Keratinocyte (primary cell): ENCODE measurements around the gene TMCO4. TPM values are rescaled to one million over a fixed set of nuclear protein-coding genes. Genes with fewer than 3 reads are reported as not detected.

ENCODE experiments used
- DNase-seq: peaks from one replicate; pipeline ENCODE4 v3.0.0-alpha.2; 2011; ENCODE audit warnings: low read depth, missing footprints, low spot score
- FAIRE-seq: peaks from 2 replicates; lab custom pipeline; 2011; peaks lifted over from hg19 to GRCh38; lab: Jason Lieb, UNC
- H2AFZ ChIP-seq: 2 replicates; pipeline ENCODE4 v1.6.0; 2012; ENCODE audit warnings: low read length, control low read depth, inconsistent platforms; ENCODE audit not compliant: control insufficient read depth
- H3K27ac ChIP-seq: 2 replicates; pipeline ENCODE4 v1.5.1; 2011; ENCODE audit warnings: low read length; ENCODE audit not compliant: control insufficient read depth, insufficient read depth
- H3K27me3 ChIP-seq: 3 replicates; pipeline ENCODE4 v1.6.0; 2011; ENCODE audit warnings: low read length; ENCODE audit not compliant: control insufficient read depth, insufficient read depth; ENCODE audit errors: extremely low read depth
- H3K36me3 ChIP-seq, 2 experiments: 2 replicates in 1 of 2; 3 replicates in 1 of 2; pipeline ENCODE4 v1.5.1; 2011; ENCODE audit warnings: low read length in 2 of 2, mild to moderate bottlenecking in 1 of 2; ENCODE audit not compliant: control insufficient read depth in 2 of 2, insufficient read depth in 2 of 2; ENCODE audit errors: extremely low read depth in 1 of 2
- H3K4me1 ChIP-seq: 3 replicates; pipeline ENCODE4 v1.5.1; 2011; ENCODE audit warnings: low read length; ENCODE audit not compliant: control insufficient read depth, insufficient read depth; ENCODE audit errors: extremely low read depth
- H3K4me2 ChIP-seq: 3 replicates; pipeline ENCODE4 v1.6.0; 2011; ENCODE audit warnings: low read depth, low read length; ENCODE audit not compliant: control insufficient read depth, insufficient read depth; ENCODE audit errors: extremely low read depth
- H3K4me3 ChIP-seq, 3 experiments: fragments of 200-600 bp in 1 of 3; sonication (generic) in 1 of 3; 2 replicates in 2 of 3; 3 replicates in 1 of 3; pipeline ENCODE4 v1.5.1; 2011 to 2016; ENCODE audit warnings: low read length in 3 of 3, mild to moderate bottlenecking in 3 of 3, control low read depth in 2 of 3, inconsistent platforms in 1 of 3, low read depth in 1 of 3, mixed read lengths in 1 of 3, mixed run types in 1 of 3, moderate library complexity in 1 of 3; ENCODE audit not compliant: control insufficient read depth in 2 of 3, insufficient read depth in 2 of 3; ENCODE audit errors: extremely low read depth in 1 of 3
- H3K79me2 ChIP-seq: 2 replicates; pipeline ENCODE4 v1.6.0; 2012; ENCODE audit warnings: low read length; ENCODE audit not compliant: control insufficient read depth, insufficient read depth
- H3K9ac ChIP-seq: 3 replicates; pipeline ENCODE4 v1.6.0; 2011; ENCODE audit warnings: low read length; ENCODE audit not compliant: control insufficient read depth, insufficient read depth; ENCODE audit errors: extremely low read depth
- H3K9me1 ChIP-seq: 3 replicates; pipeline ENCODE4 v1.6.0; 2011; ENCODE audit warnings: low read length; ENCODE audit not compliant: control insufficient read depth, insufficient read depth; ENCODE audit errors: extremely low read depth
- H3K9me3 ChIP-seq: 2 replicates; pipeline ENCODE4 v1.5.1; 2012; ENCODE audit warnings: low read depth, low read length; ENCODE audit not compliant: control insufficient read depth
- H4K20me1 ChIP-seq: 3 replicates; pipeline ENCODE4 v1.6.0; 2011; ENCODE audit warnings: low read length; ENCODE audit not compliant: control insufficient read depth, insufficient read depth; ENCODE audit errors: extremely low read depth
- EZH2 ChIP-seq: IDR thresholded peaks from one replicate; pipeline ENCODE4 v1.6.1; 2012; ENCODE audit warnings: inconsistent platforms, mild to moderate bottlenecking, low read length, moderate library complexity
- dilution Hi-C: fragments of 300-500 bp; cut with MboI; formaldehyde crosslinking; loops from one replicate; pipeline ENCODE4 v1.7.0; 2020; ENCODE audit warnings: low sequenced_read_pairs; ENCODE audit not compliant: extremely low pct_ligation_motif_present
- polyA plus RNA-seq, 5 experiments: library from polyadenylated mRNA; depleted of rRNA in 3 of 5; stranded (reverse) in 3 of 5; stranded (forward) in 1 of 5; unstranded in 1 of 5; fragments of >200 nt; gene quantifications; 1 replicate in 1 of 5; 2 replicates in 3 of 5; 3 replicates in 1 of 5; pipeline versions ENCODE4 v1.2.1 to v1.2.3, GENCODE V29; 2011 to 2012; ENCODE audit warnings: missing spikeins in 2 of 5, low read depth in 1 of 5, low replicate concordance in 1 of 5
- TF ChIP-seq, protein P1 (sequence below), 3 experiments: IDR thresholded peaks in 1 of 3; conservative IDR thresholded peaks in 1 of 3; optimal IDR thresholded peaks in 1 of 3; 2 replicates in 2 of 3; 3 replicates in 1 of 3; pipeline versions ENCODE3 to v1.5.1; 2011; ENCODE audit warnings: low read length in 3 of 3, mild to moderate bottlenecking in 3 of 3, moderate library complexity in 2 of 3, control low read depth in 1 of 3, inconsistent platforms in 1 of 3; ENCODE audit not compliant: insufficient read depth in 2 of 3; ENCODE audit errors: extremely low read depth in 1 of 3

The TMCO4 gene
- polyA plus RNA-seq, 1 donor (not counting 4 experiments of a cell fraction or from before 2014, with no cell fraction given), result 1.2 TPM

DNA sequence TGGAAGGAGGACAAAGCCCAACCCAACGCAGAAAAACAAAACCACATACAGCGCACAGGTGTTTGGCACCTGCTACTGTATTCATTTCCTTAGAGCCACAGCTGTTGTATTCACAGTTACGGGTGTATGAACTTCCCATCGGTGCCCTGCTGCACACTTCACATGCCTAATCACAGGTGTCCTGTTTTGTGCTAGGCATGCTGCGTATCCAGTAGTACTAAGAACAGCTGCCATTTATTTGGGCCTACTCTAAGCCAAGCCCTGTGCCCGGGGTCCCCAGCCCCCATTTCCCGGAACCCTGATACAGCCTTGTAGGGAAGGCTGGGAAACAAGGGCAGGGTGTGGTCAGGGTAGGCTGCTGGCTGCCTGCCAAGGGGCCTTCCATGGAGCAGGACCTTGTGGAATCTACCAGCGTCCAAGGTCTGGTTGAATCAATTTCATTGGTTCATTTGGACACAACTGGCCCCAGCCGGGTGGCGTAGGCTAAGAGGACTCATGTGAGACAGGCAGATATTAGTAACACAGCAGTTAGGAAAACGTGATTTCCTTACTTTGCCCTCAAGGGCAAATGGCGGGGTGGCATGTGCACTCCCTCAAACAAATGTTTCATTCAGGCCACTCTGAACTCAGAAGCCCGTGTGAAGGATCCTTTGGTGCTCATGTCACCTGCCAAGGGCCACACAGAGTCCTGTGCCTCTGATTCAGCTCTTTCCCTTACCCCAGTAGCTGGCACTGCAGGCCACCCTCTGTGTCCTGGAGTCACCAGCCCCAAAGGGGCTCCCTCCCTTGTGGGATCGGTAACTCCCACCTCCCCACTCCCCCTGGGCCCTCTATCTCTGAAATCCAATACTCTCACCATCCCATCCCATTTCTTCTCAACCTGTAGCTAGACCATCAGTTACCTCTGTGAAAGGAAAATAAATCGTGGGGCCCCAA, 16.4 kb upstream of the TMCO4 start:
- H3K9me3 ChIP-seq, result no peaks in the 10 kb centered on the region
- no peak overlapping the region for H2AFZ ChIP-seq
- no peaks in the 10 kb centered on the region for H4K20me1 ChIP-seq
- no peaks in the 10 kb centered on the region for H3K79me2 ChIP-seq
- FAIRE-seq, result no peak
- TF ChIP-seq, protein P1, sequence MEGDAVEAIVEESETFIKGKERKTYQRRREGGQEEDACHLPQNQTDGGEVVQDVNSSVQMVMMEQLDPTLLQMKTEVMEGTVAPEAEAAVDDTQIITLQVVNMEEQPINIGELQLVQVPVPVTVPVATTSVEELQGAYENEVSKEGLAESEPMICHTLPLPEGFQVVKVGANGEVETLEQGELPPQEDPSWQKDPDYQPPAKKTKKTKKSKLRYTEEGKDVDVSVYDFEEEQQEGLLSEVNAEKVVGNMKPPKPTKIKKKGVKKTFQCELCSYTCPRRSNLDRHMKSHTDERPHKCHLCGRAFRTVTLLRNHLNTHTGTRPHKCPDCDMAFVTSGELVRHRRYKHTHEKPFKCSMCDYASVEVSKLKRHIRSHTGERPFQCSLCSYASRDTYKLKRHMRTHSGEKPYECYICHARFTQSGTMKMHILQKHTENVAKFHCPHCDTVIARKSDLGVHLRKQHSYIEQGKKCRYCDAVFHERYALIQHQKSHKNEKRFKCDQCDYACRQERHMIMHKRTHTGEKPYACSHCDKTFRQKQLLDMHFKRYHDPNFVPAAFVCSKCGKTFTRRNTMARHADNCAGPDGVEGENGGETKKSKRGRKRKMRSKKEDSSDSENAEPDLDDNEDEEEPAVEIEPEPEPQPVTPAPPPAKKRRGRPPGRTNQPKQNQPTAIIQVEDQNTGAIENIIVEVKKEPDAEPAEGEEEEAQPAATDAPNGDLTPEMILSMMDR (optimal IDR thresholded peaks at IDR 0.05 in 1 of 3, IDR thresholded peaks at IDR 0.05 in 1 of 3, conservative IDR thresholded peaks at IDR 0.05 in 1 of 3; ENCODE audit: extremely low read depth in 1 of 3, insufficient read depth in 2 of 3, low read length in 3 of 3), result no peak
- no peak for TF ChIP-seq EZH2
- H3K4me2 ChIP-seq, result no peak overlapping the region
- no peak for DNase-seq
- peaks cover 9% of the 10 kb centered on the region for H3K27me3 ChIP-seq
- no peak overlapping the region for H3K4me3 ChIP-seq
- dilution Hi-C loops, result no loop called here
- no peaks in the 10 kb centered on the region for H3K9me1 ChIP-seq
- no peaks in the 10 kb centered on the region for H3K4me1 ChIP-seq
- H3K9ac ChIP-seq, result no peak overlapping the region
- no peaks in the 10 kb centered on the region for H3K36me3 ChIP-seq
- H3K27ac ChIP-seq, result no peak overlapping the region

DNA sequence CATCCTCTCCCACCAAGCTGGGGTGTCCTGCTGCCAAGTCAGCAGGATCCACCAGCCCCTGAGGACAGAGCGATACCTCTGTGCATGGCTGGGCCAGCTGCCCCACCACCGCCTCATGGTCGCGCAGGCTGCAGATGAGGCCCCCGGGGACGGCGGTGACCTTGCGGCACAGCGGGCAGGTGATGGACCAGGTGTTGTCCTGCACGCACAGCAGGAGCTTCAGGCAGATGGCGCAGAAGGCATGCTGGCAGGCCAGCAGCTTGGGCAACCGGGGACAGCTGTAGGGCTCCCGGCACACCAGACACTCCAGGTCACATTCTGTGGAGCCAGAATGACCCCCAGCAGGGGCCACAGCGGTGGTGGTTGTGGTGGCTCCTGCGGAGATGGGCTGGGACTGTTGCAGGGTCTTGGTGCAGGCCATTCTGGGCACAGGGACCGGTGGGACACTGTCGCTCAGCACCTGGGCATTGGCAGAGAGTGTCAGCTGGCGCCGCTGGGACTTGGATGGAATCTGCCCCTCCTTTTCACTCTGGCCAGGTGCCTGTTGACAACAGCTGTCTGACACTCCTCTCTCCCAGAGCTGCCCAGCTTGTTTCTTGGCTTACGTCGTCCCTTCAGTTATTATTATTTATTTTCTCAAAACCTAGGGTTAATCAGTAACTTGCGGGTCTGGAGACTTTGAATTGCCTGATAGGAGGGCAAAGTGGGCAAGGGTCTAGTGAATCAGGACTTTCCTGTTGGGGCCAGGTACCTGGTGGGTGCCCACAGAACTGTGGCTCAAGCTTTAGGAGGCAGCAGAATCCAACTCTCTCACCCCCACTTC, 15.2 kb upstream of the TMCO4 start, which contains the start of gene RNF186:
Gene RNF186, minus strand, starts transcription at position 603 of the 823 bp plus-strand sequence. Its CDS starts 182 bp downstream, at position 421.
- Histone ChIP-seq H3K4me2 (no peak within 1 kb of the TSS), H3K4me3 (no peak within 1 kb of the TSS), H3K27me3 (peaks cover 9% of the 10 kb centered on the region), H3K27ac (no peak within 1 kb of the TSS), H3K36me3 (no peaks in the 10 kb centered on the region), H3K9me3 (no peaks in the 10 kb centered on the region), H3K79me2 (no peaks in the 10 kb centered on the region), H3K9me1 (no peaks in the 10 kb centered on the region), H4K20me1 (no peaks in the 10 kb centered on the region), H2AFZ (no peak within 1 kb of the TSS), H3K9ac (no peak within 1 kb of the TSS), H3K4me1 (no peaks in the 10 kb centered on the region)
- DNase-seq (no peak), FAIRE-seq (no peak)
- dilution Hi-C loops, result no loop called here
- no peak for TF ChIP-seq EZH2
- TF ChIP-seq, protein P1 (optimal IDR thresholded peaks at IDR 0.05 in 1 of 3, IDR thresholded peaks at IDR 0.05 in 1 of 3, conservative IDR thresholded peaks at IDR 0.05 in 1 of 3; ENCODE audit: extremely low read depth in 1 of 3, insufficient read depth in 2 of 3, low read length in 3 of 3), result no peak
